Measurements from ENCODE around the gene ZNF366. TPM values are rescaled to one million over a fixed set of nuclear protein-coding genes. Genes with fewer than 3 reads are reported as not detected.

ZNF366 gene
- total RNA-seq, 1 donor from 2014 or later = 3.2 TPM

GRCh38 chr5:72512593-72512860, 5.3 kb upstream of the ZNF366 start:
- H3K27ac ChIP-seq = no peak overlapping the region
- no peaks in the 10 kb centered on the region for H3K9me3 ChIP-seq
- no peaks in the 10 kb centered on the region for H3K27me3 ChIP-seq
- peaks cover 16% of the 10 kb centered on the region for H3K4me1 ChIP-seq
- H3K36me3 ChIP-seq = no peaks in the 10 kb centered on the region
- TF ChIP-seq POLR2AphosphoS5 (IDR thresholded peaks at IDR 0.05; ENCODE audit: insufficient read depth in 1 of 2, low read depth in 1 of 2) (no peak), POLR2A (IDR thresholded peaks at IDR 0.05) (no peak)
- TF ChIP-seq, protein P1, sequence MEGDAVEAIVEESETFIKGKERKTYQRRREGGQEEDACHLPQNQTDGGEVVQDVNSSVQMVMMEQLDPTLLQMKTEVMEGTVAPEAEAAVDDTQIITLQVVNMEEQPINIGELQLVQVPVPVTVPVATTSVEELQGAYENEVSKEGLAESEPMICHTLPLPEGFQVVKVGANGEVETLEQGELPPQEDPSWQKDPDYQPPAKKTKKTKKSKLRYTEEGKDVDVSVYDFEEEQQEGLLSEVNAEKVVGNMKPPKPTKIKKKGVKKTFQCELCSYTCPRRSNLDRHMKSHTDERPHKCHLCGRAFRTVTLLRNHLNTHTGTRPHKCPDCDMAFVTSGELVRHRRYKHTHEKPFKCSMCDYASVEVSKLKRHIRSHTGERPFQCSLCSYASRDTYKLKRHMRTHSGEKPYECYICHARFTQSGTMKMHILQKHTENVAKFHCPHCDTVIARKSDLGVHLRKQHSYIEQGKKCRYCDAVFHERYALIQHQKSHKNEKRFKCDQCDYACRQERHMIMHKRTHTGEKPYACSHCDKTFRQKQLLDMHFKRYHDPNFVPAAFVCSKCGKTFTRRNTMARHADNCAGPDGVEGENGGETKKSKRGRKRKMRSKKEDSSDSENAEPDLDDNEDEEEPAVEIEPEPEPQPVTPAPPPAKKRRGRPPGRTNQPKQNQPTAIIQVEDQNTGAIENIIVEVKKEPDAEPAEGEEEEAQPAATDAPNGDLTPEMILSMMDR (IDR thresholded peaks at IDR 0.05) = no peak
- H3K4me3 ChIP-seq = no peak overlapping the region
- intact Hi-C loops (cut with DNase I) = loop anchor here (10.0 kb wide), 1 partner anchor 138 kb away; no protein-coding TSS in a partner anchor
- no peak for DNase-seq (ENCODE audit: extremely low spot score in 2 of 2)

DNA sequence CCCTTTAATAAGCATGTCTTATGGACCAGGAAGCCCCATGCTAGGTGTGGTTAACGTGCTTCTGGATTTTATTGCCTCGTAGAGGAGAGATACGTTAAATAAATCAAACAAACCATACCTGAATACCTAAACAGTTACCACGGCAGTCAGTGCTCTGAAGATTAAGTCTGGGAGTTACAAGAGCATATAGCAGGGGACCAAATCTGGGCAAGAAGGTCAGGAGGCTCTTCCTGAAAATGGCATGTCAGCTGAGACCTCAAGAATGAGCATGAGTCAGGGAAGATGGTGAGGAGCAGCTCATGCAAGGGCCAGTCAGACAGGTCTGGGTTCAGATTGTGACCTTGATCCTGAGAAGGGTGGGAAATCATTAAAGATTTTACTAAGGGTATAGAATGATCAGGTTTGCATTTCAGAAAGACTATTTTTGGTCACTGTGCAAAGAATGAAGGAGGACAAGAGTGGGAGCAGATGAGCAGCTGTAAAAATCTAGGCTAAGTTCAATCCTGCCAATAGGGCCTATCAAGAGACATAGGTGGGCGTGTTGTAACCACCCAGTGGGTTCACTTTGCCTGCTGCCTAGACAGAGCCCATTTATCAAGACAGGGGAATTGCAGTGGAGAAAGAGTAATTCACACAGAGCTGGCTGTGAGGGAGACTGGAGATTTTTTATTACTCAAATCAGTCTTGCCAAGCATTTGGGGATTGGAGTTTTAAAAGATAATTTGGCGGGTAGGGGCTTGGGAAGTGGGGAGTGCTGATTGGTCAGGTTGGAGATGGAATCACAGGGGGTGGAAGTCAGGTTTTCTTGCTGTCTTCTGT, 4.8 kb upstream of the ZNF366 start:
- DNase-seq (ENCODE audit: extremely low spot score in 2 of 2) = peak in 1 of 2 donors; percentile 64
- Histone ChIP-seq H3K27ac (no peak overlapping the region), H3K4me1 (peaks cover 16% of the 10 kb centered on the region), H3K27me3 (no peaks in the 10 kb centered on the region), H3K9me3 (no peaks in the 10 kb centered on the region), H3K4me3 (no peak overlapping the region), H3K36me3 (no peaks in the 10 kb centered on the region)
- intact Hi-C loops (cut with DNase I) = loop anchor here (10.0 kb wide), 1 partner anchor 137 kb away; no protein-coding TSS in a partner anchor
- TF ChIP-seq, protein P1 (IDR thresholded peaks at IDR 0.05) = no peak
- TF ChIP-seq POLR2A (IDR thresholded peaks at IDR 0.05) (no peak), POLR2AphosphoS5 (IDR thresholded peaks at IDR 0.05; ENCODE audit: insufficient read depth in 1 of 2, low read depth in 1 of 2) (no peak)

DNA sequence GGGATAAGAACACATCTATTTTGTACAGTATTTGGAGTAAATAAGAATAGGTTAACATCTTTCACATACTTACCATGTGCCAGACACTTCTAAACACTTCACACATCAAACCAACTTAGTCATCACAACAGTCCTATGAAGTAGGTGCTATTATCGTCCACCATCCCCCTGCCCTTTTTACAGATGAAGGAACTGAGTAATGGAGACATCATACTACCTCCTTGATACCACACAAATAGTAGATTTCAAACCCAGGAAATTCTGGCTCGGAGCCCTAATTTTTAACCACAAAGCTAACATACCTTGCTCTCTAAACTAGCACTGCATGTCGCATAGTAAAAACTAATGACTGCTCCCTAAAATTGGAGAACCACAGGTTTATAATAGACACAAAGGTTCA, 4.2 kb upstream of the ZNF366 start:
- Histone ChIP-seq H3K9me3 (no peaks in the 10 kb centered on the region), H3K36me3 (no peaks in the 10 kb centered on the region), H3K27ac (peak overlapping the region; percentile 0), H3K4me1 (peaks cover 16% of the 10 kb centered on the region), H3K27me3 (no peaks in the 10 kb centered on the region), H3K4me3 (no peak overlapping the region)
- intact Hi-C loops (cut with DNase I) = loop anchor here (10.0 kb wide), 1 partner anchor 137 kb away; no protein-coding TSS in a partner anchor
- no peak for DNase-seq (ENCODE audit: extremely low spot score in 2 of 2)
- no peak for TF ChIP-seq POLR2AphosphoS5 (IDR thresholded peaks at IDR 0.05; ENCODE audit: insufficient read depth in 1 of 2, low read depth in 1 of 2)
- TF ChIP-seq, protein P1 (IDR thresholded peaks at IDR 0.05) = no peak
- TF ChIP-seq POLR2A (IDR thresholded peaks at IDR 0.05) = no peak

DNA sequence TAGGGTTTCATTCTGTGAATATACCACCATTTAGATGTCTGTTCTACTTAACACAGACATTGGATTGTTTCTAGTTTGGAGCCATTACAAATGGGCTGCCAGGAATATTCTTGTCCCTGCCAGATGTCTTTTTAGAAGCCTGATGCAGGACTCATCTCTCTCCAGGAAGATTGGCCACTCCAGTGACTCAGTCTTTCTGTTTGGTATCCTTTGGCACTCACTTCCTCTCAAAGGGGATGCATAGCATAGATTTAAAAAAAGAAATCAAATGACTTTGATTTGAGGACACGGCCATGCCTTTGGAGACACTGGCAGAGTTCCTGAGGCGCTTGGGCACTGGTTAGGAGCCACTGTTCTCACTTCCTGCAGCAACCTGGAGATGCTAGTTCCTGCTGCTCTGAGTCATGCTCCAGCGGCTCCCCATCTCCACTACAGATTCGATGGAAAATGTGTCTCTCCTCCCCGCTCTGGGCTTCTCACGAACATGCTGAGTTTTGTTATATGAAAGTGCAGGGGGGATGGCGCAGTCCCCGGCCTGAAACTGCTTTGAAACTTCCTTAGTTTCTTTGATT, 3.5 kb upstream of the ZNF366 start:
- Histone ChIP-seq H3K27me3 (no peaks in the 10 kb centered on the region), H3K36me3 (no peaks in the 10 kb centered on the region), H3K9me3 (no peaks in the 10 kb centered on the region), H3K4me3 (no peak overlapping the region), H3K4me1 (peaks cover 16% of the 10 kb centered on the region), H3K27ac (peak overlapping the region; percentile 0)
- TF ChIP-seq, protein P1 (IDR thresholded peaks at IDR 0.05) = no peak
- peak in 1 of 2 donors; percentile 86 for DNase-seq (ENCODE audit: extremely low spot score in 2 of 2)
- intact Hi-C loops (cut with DNase I) = loop anchor here (10.0 kb wide), 1 partner anchor 136 kb away; no protein-coding TSS in a partner anchor

DNA sequence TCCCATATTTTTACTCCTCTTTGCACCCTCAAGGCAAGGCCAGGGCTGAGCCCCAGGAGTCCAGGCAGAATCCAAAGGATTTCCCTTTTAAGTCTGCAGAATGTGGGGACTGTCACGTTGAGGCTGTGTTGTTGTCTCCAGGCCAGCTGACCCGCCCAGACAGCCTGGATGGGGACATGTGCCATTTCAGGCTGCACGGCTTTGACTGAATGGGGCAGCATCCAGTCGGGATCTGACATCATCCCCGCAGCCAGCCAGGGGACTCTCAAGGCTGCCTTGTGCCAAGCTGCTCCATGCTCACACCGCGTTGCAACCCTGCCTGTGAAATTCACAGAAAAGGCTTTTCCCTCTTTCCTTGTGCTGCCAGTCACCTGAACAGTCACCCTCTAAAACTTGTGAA, 2.2 kb upstream of the ZNF366 start:
- Histone ChIP-seq H3K4me1 (peaks cover 16% of the 10 kb centered on the region), H3K27ac (peak overlapping the region; percentile 13), H3K27me3 (no peaks in the 10 kb centered on the region), H3K36me3 (no peaks in the 10 kb centered on the region), H3K9me3 (no peaks in the 10 kb centered on the region), H3K4me3 (no peak overlapping the region)
- intact Hi-C loops (cut with DNase I) = loop anchor here (10.0 kb wide), 1 partner anchor 55 kb away; no protein-coding TSS in a partner anchor
- no peak for DNase-seq (ENCODE audit: extremely low spot score in 2 of 2)
- TF ChIP-seq, protein P1 (IDR thresholded peaks at IDR 0.05) = no peak
- TF ChIP-seq POLR2AphosphoS5 (IDR thresholded peaks at IDR 0.05; ENCODE audit: insufficient read depth in 1 of 2, low read depth in 1 of 2) (no peak), POLR2A (IDR thresholded peaks at IDR 0.05) (no peak)

Measured in vagina (tissue), 2 donors.